IMR-90 (cell line): Measurements from ENCODE around the gene ISM2. TPM values are rescaled to one million over a fixed set of nuclear protein-coding genes. Genes with fewer than 3 reads are reported as not detected.

Experiments used
- ATAC-seq: fragments of 200-7000 bp; cut with Tn5 transposase; 2 replicates; pipeline ENCODE4 v1.9.1; 2020; ENCODE audit warnings: low read depth, mild to moderate bottlenecking, moderate library complexity
- Bru-seq: library from RNA; stranded (reverse); fragments of 400-500 nt; gene quantifications from one replicate; lab custom pipeline; 2021; lab: Mats Ljungman, UMichigan
- BruChase-seq, 2 experiments: library from RNA; stranded (reverse); fragments of 400-500 nt; gene quantifications; one replicate each; lab custom pipeline; 2021; lab: Mats Ljungman, UMichigan
- BruUV-seq: library from RNA; stranded (reverse); fragments of 400-500 nt; replicated peaks from 2 replicates; lab custom pipeline; 2021; lab: Mats Ljungman, UMichigan
- CTCF ChIA-PET: fragments of 300-600 bp; formaldehyde crosslinking; extraction: SDS; loops from one replicate; lab custom pipeline; 2021; ENCODE audit warnings: antibody characterized with exemption; lab: Yijun Ruan, JAX
- POLR2A ChIA-PET: fragments of 300-600 bp; sonication (Branson Sonifier 250); formaldehyde crosslinking; loops from one replicate; lab custom pipeline; 2022; ENCODE audit warnings: antibody characterized with exemption; ENCODE audit not compliant: unreplicated experiment; lab: Charles Lee
- DNase-seq: peaks from one replicate; pipeline ENCODE4 v3.0.0; 2013
- H2AFZ ChIP-seq: replicated peaks from 2 replicates; pipeline ENCODE3; 2013; ENCODE audit warnings: low read length, mild to moderate bottlenecking; ENCODE audit not compliant: poor library complexity
- H2AK5ac ChIP-seq: 2 replicates; pipeline ENCODE4 v1.6.1; 2013; ENCODE audit warnings: low read depth, low read length, inconsistent platforms
- H2AK9ac ChIP-seq: replicated peaks from 2 replicates; pipeline ENCODE3; 2013; ENCODE audit warnings: mild to moderate bottlenecking, low read depth, low read length, moderate library complexity; ENCODE audit not compliant: poor library complexity
- H2BK120ac ChIP-seq: 2 replicates; pipeline ENCODE4 v1.6.1; 2013; ENCODE audit warnings: low read depth, low read length, inconsistent platforms
- H2BK15ac ChIP-seq: 3 replicates; pipeline ENCODE4 v1.6.1; 2013; ENCODE audit warnings: low read depth, low read length, inconsistent platforms
- H2BK20ac ChIP-seq: 2 replicates; pipeline ENCODE4 v1.6.1; 2013; ENCODE audit warnings: low read depth, mild to moderate bottlenecking, inconsistent platforms, low read length, moderate library complexity
- H2BK5ac ChIP-seq: 2 replicates; pipeline ENCODE4 v1.6.1; 2013; ENCODE audit warnings: mild to moderate bottlenecking, low read depth, low read length, inconsistent platforms; ENCODE audit not compliant: poor library complexity, severe bottlenecking
- H3K14ac ChIP-seq: replicated peaks from 2 replicates; pipeline ENCODE4 v1.6.1; 2013; ENCODE audit warnings: low read depth, low read length, inconsistent platforms
- H3K18ac ChIP-seq: 2 replicates; pipeline ENCODE4 v1.6.1; 2013; ENCODE audit warnings: low read depth, low read length, control low read depth
- H3K23ac ChIP-seq: 2 replicates; pipeline ENCODE4 v1.6.1; 2013; ENCODE audit warnings: low read depth, low read length, inconsistent platforms
- H3K27ac ChIP-seq: 2 replicates; pipeline ENCODE4 v1.5.1; 2013; ENCODE audit warnings: mild to moderate bottlenecking, control low read depth, low read length; ENCODE audit not compliant: insufficient read depth
- H3K27me3 ChIP-seq: 2 replicates; pipeline ENCODE4 v1.6.1; 2013; ENCODE audit warnings: low read length; ENCODE audit not compliant: control insufficient read depth, insufficient read depth
- H3K36me3 ChIP-seq: 2 replicates; pipeline ENCODE4 v1.6.1; 2013; ENCODE audit warnings: low read length, mixed read lengths; ENCODE audit not compliant: control insufficient read depth, insufficient read depth
- H3K4ac ChIP-seq: 2 replicates; pipeline ENCODE4 v1.6.1; 2013; ENCODE audit warnings: low read depth, low read length, inconsistent platforms
- H3K4me1 ChIP-seq: 2 replicates; pipeline ENCODE4 v1.6.1; 2013; ENCODE audit warnings: low read length, mixed read lengths; ENCODE audit not compliant: control insufficient read depth, insufficient read depth
- H3K4me2 ChIP-seq: 2 replicates; pipeline ENCODE4 v1.6.1; 2013; ENCODE audit warnings: low read depth, mild to moderate bottlenecking, control low read depth, low read length, moderate library complexity
- H3K4me3 ChIP-seq: 2 replicates; pipeline ENCODE4 v1.5.1; 2013; ENCODE audit warnings: low read depth, mild to moderate bottlenecking, control low read depth, low read length, moderate library complexity; ENCODE audit not compliant: insufficient read depth
- H3K56ac ChIP-seq: 2 replicates; pipeline ENCODE4 v1.6.1; 2013; ENCODE audit warnings: low read length, inconsistent platforms; ENCODE audit not compliant: insufficient read depth; ENCODE audit errors: extremely low read depth
- H3K79me1 ChIP-seq, 2 experiments: 2 replicates each; pipeline ENCODE4 v1.6.1; 2013; ENCODE audit warnings: low read length in 2 of 2, inconsistent platforms in 1 of 2, low read depth in 1 of 2
- H3K9ac ChIP-seq: 2 replicates; pipeline ENCODE4 v1.6.1; 2013; ENCODE audit warnings: low read depth, low read length, control low read depth
- H3K9me1 ChIP-seq: 2 replicates; pipeline ENCODE4 v1.6.1; 2013; ENCODE audit warnings: low read length, inconsistent platforms; ENCODE audit not compliant: insufficient read depth
- H3K9me3 ChIP-seq: 2 replicates; pipeline ENCODE4 v1.6.1; 2013; ENCODE audit warnings: low read length; ENCODE audit not compliant: control insufficient read depth, insufficient read depth
- H4K20me1 ChIP-seq: 2 replicates; pipeline ENCODE4 v1.6.1; 2013; ENCODE audit warnings: low read length, inconsistent platforms; ENCODE audit not compliant: insufficient read depth
- H4K5ac ChIP-seq: 2 replicates; pipeline ENCODE4 v1.6.1; 2013; ENCODE audit warnings: mild to moderate bottlenecking, low read depth, low read length, control low read depth
- H4K8ac ChIP-seq, 2 experiments: 2 replicates each; pipeline ENCODE4 v1.6.1; 2013; ENCODE audit warnings: low read depth in 2 of 2, low read length in 2 of 2, control low read depth in 1 of 2, inconsistent platforms in 1 of 2
- H4K91ac ChIP-seq: 2 replicates; pipeline ENCODE4 v1.6.1; 2013; ENCODE audit warnings: low read depth, low read length, inconsistent platforms; ENCODE audit not compliant: insufficient read depth
- BHLHE40 ChIP-seq: fragments of 150-350 bp; IDR thresholded peaks from 2 replicates; pipeline ENCODE4 v1.6.1; 2016; ENCODE audit warnings: mild to moderate bottlenecking, low read depth, low read length
- CEBPB ChIP-seq: IDR thresholded peaks from 2 replicates; pipeline ENCODE4 v1.6.1; 2012; ENCODE audit warnings: low read depth, low read length, improper control_type of control experiment
- CHD1 ChIP-seq: IDR thresholded peaks from 2 replicates; pipeline ENCODE4 v1.6.1; 2012; ENCODE audit warnings: low read depth, low read length, improper control_type of control experiment
- FOS ChIP-seq: fragments of 150-350 bp; IDR thresholded peaks from 2 replicates; pipeline ENCODE4 v1.6.1; 2016; ENCODE audit warnings: low read depth, low read length
- MAFK ChIP-seq: IDR thresholded peaks from 2 replicates; pipeline ENCODE4 v1.6.1; 2012; ENCODE audit warnings: low read depth, low read length, improper control_type of control experiment
- MAZ ChIP-seq: IDR thresholded peaks from 2 replicates; pipeline ENCODE4 v1.6.1; 2012; ENCODE audit warnings: low read depth, mild to moderate bottlenecking, low read length, improper control_type of control experiment, moderate library complexity, borderline replicate concordance
- NFE2L2 ChIP-seq: fragments of 150-350 bp; IDR thresholded peaks from 2 replicates; pipeline ENCODE4 v1.6.1; 2016; ENCODE audit warnings: low read depth, mild to moderate bottlenecking, low read length
- POLR2A ChIP-seq: IDR thresholded peaks from 2 replicates; pipeline ENCODE4 v1.6.1; 2012; ENCODE audit warnings: mild to moderate bottlenecking, low read depth, low read length
- RAD21 ChIP-seq: IDR thresholded peaks from 2 replicates; pipeline ENCODE4 v1.6.1; 2012; ENCODE audit warnings: low read length, improper control_type of control experiment
- RCOR1 ChIP-seq: IDR thresholded peaks from 2 replicates; pipeline ENCODE4 v1.6.1; 2012; ENCODE audit warnings: mild to moderate bottlenecking, low read length, improper control_type of control experiment; ENCODE audit not compliant: insufficient replicate concordance
- RFX5 ChIP-seq: IDR thresholded peaks from 2 replicates; pipeline ENCODE4 v1.8.0; 2012; ENCODE audit warnings: low read depth, mild to moderate bottlenecking, low read length, moderate library complexity
- SMC3 ChIP-seq: fragments of 150-350 bp; IDR thresholded peaks from 2 replicates; pipeline ENCODE4 v1.6.1; 2016; ENCODE audit warnings: low read depth, mild to moderate bottlenecking, antibody characterized with exemption, low read length, moderate library complexity
- WGBS, 2 experiments: methylation state at CpG; one replicate each; pipeline versions ENCODE4 v1.1.5 to v1.1.7; 2013; ENCODE audit warnings: missing lambda C conversion rate in 2 of 2; ENCODE audit not compliant: insufficient read length in 1 of 2; ENCODE audit errors: extremely low coverage in 2 of 2; 5-methylcytosine and 5-hydroxymethylcytosine counted together
- dilution Hi-C: fragments of 300-500 bp; cut with HindIII; formaldehyde crosslinking; loops from one replicate; pipeline ENCODE4 v1.14.3; 2018; ENCODE audit warnings: low sequenced_read_pairs; ENCODE audit not compliant: unreplicated experiment
- in situ Hi-C: fragments of 300-500 bp; cut with MboI; formaldehyde crosslinking; loops from 3 replicates; pipeline ENCODE4 v1.14.3; 2019; ENCODE audit warnings: low sequenced_read_pairs, inconsistent platforms, mixed read lengths
- intact Hi-C: fragments of 100-400 bp; cut with micrococcal nuclease; formaldehyde crosslinking; loops from 2 replicates; pipeline ENCODE4 v1.10.0; 2022
- long read RNA-seq: library from polyadenylated mRNA; unstranded; transcript quantifications from one replicate; pipeline ENCODE4 v2.0.0, GENCODE V29; 2021; ENCODE audit not compliant: unreplicated experiment
- polyA plus RNA-seq, 3 experiments: library from polyadenylated mRNA; depleted of rRNA; stranded (reverse); fragments of >200 nt; gene quantifications; 2 replicates each; pipeline ENCODE4 v1.2.3, GENCODE V29; 2012; ENCODE audit warnings: low replicate concordance in 1 of 3
- total RNA-seq: library from RNA; depleted of rRNA; stranded (reverse); fragments of >200 nt; gene quantifications from 2 replicates; pipeline ENCODE4 v1.2.3, GENCODE V29; 2012; rRNA removed
- TF ChIP-seq, protein P1 (sequence below): conservative IDR thresholded peaks from 2 replicates; pipeline ENCODE4 v1.5.1; 2012; ENCODE audit warnings: mild to moderate bottlenecking, low read depth, low read length, improper control_type of control experiment
- TF ChIP-seq, protein P2 (sequence below): fragments of 150-350 bp; IDR thresholded peaks from 2 replicates; pipeline ENCODE4 v1.6.1; 2016; ENCODE audit warnings: low read depth, mild to moderate bottlenecking, low read length, moderate library complexity, borderline replicate concordance

The ISM2 gene
- under 0.01 TPM in 2 replicates for total RNA-seq
- polyA plus RNA-seq (2012; rRNA removed): 0.12 and 0.19 TPM in 2 replicates
- 0.07 and 0.11 TPM in 2 replicates for polyA plus RNA-seq (2012; cell fraction: cytosol; rRNA removed)
- polyA plus RNA-seq (2012; cell fraction: nucleus; rRNA removed; ENCODE audit: low replicate concordance): 0.14 and 0.16 TPM in 2 replicates
- Bru-seq, nascent RNA: percentile 9 among the genes with signal in this experiment
- percentile 8 among the genes with signal in this experiment for BruChase-seq, experiment 1, labeled RNA remaining after a 6-hour chase
- percentile 11 among the genes with signal in this experiment for BruChase-seq, experiment 2, labeled RNA remaining after a 2-hour chase
- long read RNA-seq: 0 reads

DNA sequence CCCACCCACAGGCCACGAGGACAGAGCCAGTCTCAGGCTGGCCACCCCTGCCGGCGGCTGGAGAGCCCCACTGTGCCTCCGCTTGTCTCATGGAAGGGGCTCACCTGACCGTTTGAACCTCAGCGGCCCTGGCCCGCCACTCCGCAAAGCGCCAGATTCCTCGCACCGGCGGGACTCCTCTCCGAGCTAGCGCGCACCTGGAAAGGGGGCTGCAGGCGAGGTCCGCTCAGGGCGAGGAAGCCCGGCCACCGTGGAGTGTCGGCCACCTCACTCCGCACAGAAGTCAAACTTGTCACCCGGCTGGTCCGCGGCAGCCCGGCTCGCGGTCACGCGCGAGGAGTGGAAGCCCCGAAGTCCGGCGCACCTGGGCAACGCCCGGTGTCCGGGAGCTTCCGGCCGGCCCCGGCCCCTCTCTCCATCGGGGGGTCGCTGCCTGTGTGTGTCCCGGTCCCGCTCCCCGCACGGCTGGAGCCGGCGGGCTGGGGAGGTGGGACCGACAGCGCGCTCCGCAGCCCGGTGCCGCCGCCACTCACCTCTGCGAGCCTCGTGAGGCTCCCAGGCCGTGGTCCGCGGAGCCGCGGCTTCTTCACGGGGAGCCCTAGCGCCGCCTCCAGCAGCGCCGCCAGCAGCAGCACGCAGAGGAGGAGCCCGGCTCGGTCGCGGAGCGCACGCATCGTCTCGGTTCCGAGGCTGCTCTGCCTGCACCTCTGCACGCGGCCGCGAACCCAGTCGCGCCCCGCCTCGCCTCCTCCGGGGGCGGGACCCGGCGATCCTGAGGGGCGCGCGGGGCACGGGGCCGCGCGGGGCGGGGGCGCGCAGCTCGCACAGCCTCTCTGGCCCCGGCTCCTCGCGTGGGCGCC lies at the start of gene ISM2:
Gene ISM2, minus strand, starts transcription at position 697 of the 860 bp plus-strand sequence. Its CDS starts 23 bp downstream, at position 674.
- no peaks in the 10 kb centered on the region for H4K20me1 ChIP-seq
- in situ Hi-C loops: no loop called here
- TF ChIP-seq RCOR1 (no peak), RFX5 (no peak), BHLHE40 (no peak), MAFK (no peak), CEBPB (no peak), CHD1 (no peak), MAZ (no peak), POLR2A (no peak), FOS (no peak), SMC3 (no peak), RAD21 (no peak), NFE2L2 (no peak)
- TF ChIP-seq, protein P1, sequence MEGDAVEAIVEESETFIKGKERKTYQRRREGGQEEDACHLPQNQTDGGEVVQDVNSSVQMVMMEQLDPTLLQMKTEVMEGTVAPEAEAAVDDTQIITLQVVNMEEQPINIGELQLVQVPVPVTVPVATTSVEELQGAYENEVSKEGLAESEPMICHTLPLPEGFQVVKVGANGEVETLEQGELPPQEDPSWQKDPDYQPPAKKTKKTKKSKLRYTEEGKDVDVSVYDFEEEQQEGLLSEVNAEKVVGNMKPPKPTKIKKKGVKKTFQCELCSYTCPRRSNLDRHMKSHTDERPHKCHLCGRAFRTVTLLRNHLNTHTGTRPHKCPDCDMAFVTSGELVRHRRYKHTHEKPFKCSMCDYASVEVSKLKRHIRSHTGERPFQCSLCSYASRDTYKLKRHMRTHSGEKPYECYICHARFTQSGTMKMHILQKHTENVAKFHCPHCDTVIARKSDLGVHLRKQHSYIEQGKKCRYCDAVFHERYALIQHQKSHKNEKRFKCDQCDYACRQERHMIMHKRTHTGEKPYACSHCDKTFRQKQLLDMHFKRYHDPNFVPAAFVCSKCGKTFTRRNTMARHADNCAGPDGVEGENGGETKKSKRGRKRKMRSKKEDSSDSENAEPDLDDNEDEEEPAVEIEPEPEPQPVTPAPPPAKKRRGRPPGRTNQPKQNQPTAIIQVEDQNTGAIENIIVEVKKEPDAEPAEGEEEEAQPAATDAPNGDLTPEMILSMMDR: no peak
- TF ChIP-seq, protein P2, sequence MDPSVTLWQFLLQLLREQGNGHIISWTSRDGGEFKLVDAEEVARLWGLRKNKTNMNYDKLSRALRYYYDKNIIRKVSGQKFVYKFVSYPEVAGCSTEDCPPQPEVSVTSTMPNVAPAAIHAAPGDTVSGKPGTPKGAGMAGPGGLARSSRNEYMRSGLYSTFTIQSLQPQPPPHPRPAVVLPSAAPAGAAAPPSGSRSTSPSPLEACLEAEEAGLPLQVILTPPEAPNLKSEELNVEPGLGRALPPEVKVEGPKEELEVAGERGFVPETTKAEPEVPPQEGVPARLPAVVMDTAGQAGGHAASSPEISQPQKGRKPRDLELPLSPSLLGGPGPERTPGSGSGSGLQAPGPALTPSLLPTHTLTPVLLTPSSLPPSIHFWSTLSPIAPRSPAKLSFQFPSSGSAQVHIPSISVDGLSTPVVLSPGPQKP: no peak

More for the DNA sequence above, at the start of gene ISM2:
- Histone ChIP-seq H3K36me3 (no peaks in the 10 kb centered on the region), H3K14ac (no peak within 1 kb of the TSS), H3K23ac (0 out of 2 replicates have a peak within 1 kb of the TSS, but pooled peaks have one; percentile 76), H3K27ac (no peak within 1 kb of the TSS), H2BK120ac (no peak within 1 kb of the TSS), H4K5ac (no peak within 1 kb of the TSS), H3K27me3 (peaks cover 27% of the 10 kb centered on the region), H4K8ac (no peak within 1 kb of the TSS), H2BK15ac (no peak within 1 kb of the TSS), H3K4me1 (no peaks in the 10 kb centered on the region), H3K4me3 (peak within 1 kb of the TSS; percentile 41), H3K9ac (no peak within 1 kb of the TSS), H3K9me1 (no peaks in the 10 kb centered on the region), H3K18ac (no peak within 1 kb of the TSS), H2BK5ac (no peak within 1 kb of the TSS), H2AK5ac (no peak within 1 kb of the TSS), H2BK20ac (no peak within 1 kb of the TSS), H4K91ac (no peak within 1 kb of the TSS), H3K4me2 (peak within 1 kb of the TSS; percentile 74), H3K4ac (no peak within 1 kb of the TSS), H3K56ac (no peak within 1 kb of the TSS), H3K79me1 (no peaks in the 10 kb centered on the region), H3K9me3 (no peaks in the 10 kb centered on the region), H2AK9ac (peak within 1 kb of the TSS; percentile 61), H2AFZ (peak within 1 kb of the TSS; percentile 79)
- dilution Hi-C loops: no loop called here
- ATAC-seq (peak; percentile 93), DNase-seq (peak; percentile 28)
- WGBS, 2 experiments: 2% methylated on average over 54 of the region's 104 CpGs; no CpG with 5 or more reads in 1 of the 2 experiments
- CTCF ChIA-PET: interaction anchor here (1.1 kb wide), 1 partner anchor 8 kb away, joined by 3 read pairs; no protein-coding TSS in a partner anchor
- intact Hi-C loops: no loop called here
- POLR2A ChIA-PET: no interaction called here
- BruUV-seq: no TSS peak
